HCT116 (cell line): Measurements from ENCODE around the gene CCDC14.
"Not testable (repeated sequence)": the region's sequence is repeated elsewhere in the genome, so short reads cannot be mapped to it uniquely, and the experiment has no call there.

ENCODE experiments used
- CEBPB ChIP-seq: IDR thresholded peaks from 2 replicates; pipeline ENCODE4 v1.6.1; 2012; ENCODE audit warnings: low read depth
- EZH2phosphoT487 ChIP-seq: fragments of 200-600 bp; IDR thresholded peaks from 2 replicates; pipeline ENCODE4 v1.6.1; 2018; ENCODE audit warnings: antibody characterized with exemption, borderline replicate concordance
- POLR2A ChIP-seq: IDR thresholded peaks from 2 replicates; pipeline ENCODE4 v1.7.0; 2011; ENCODE audit warnings: borderline replicate concordance; ENCODE audit not compliant: insufficient read depth, insufficient read length; ENCODE audit errors: extremely low read depth
- POLR2AphosphoS5 ChIP-seq: IDR thresholded peaks from 2 replicates; pipeline ENCODE4 v1.6.1; 2011; ENCODE audit warnings: mild to moderate bottlenecking, low read depth, low read length, moderate library complexity
- SP1 ChIP-seq: IDR thresholded peaks from 2 replicates; pipeline ENCODE4 v1.6.1; 2012; ENCODE audit warnings: low read depth
- TF ChIP-seq, protein P1 (sequence below), 3 experiments: fragments of 200-600 bp in 1 of 3; sonication (generic) in 1 of 3; IDR thresholded peaks in 2 of 3; conservative IDR thresholded peaks in 1 of 3; 2 replicates each; pipeline ENCODE4 v1.5.1; 2012 to 2017; ENCODE audit warnings: low read depth in 2 of 3, low read length in 2 of 3, antibody characterized with exemption in 1 of 3, borderline replicate concordance in 1 of 3, control low read depth in 1 of 3, mild to moderate bottlenecking in 1 of 3, mixed read lengths in 1 of 3, mixed run types in 1 of 3, moderate library complexity in 1 of 3; ENCODE audit not compliant: insufficient read depth in 1 of 3
- TF ChIP-seq, protein P2 (sequence below): IDR thresholded peaks from 2 replicates; pipeline ENCODE4 v1.6.1; 2012

DNA sequence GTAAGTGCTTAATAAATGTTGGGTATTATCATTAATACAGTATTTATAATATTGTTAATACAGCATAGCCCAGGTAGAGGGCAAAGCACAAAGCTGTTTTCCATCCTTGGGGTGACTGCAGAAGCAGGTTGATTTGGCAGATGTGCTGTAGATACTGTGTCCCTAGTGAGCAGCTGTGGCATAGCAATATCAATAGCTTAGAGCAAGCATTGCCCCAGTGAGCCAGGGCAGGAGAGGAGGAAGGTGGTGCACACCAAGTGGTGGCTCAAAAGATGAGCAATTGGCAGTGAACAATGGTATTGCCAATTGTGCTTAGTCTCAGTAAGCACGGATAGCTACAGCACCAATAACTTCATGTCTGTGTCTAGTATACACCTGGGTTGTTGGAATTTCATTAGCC is 5.8 kb upstream of the CCDC14 start:
- not testable (repeated sequence) for TF ChIP-seq POLR2AphosphoS5, SP1, POLR2A, CEBPB, EZH2phosphoT487
- TF ChIP-seq, protein P1, sequence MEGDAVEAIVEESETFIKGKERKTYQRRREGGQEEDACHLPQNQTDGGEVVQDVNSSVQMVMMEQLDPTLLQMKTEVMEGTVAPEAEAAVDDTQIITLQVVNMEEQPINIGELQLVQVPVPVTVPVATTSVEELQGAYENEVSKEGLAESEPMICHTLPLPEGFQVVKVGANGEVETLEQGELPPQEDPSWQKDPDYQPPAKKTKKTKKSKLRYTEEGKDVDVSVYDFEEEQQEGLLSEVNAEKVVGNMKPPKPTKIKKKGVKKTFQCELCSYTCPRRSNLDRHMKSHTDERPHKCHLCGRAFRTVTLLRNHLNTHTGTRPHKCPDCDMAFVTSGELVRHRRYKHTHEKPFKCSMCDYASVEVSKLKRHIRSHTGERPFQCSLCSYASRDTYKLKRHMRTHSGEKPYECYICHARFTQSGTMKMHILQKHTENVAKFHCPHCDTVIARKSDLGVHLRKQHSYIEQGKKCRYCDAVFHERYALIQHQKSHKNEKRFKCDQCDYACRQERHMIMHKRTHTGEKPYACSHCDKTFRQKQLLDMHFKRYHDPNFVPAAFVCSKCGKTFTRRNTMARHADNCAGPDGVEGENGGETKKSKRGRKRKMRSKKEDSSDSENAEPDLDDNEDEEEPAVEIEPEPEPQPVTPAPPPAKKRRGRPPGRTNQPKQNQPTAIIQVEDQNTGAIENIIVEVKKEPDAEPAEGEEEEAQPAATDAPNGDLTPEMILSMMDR (IDR thresholded peaks at IDR 0.05 in 2 of 3, conservative IDR thresholded peaks at IDR 0.05 in 1 of 3; ENCODE audit: borderline replicate concordance in 1 of 3, insufficient read depth in 1 of 3, low read depth in 2 of 3, low read length in 2 of 3) = not testable (repeated sequence)
- TF ChIP-seq, protein P2, sequence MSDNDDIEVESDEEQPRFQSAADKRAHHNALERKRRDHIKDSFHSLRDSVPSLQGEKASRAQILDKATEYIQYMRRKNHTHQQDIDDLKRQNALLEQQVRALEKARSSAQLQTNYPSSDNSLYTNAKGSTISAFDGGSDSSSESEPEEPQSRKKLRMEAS = not testable (repeated sequence)
